Adipocyte (in vitro differentiated cells): Measurements from ENCODE around the gene CCL17.
"Not testable (repeated sequence)": the region's sequence is repeated elsewhere in the genome, so short reads cannot be mapped to it uniquely, and the experiment has no call there.

Experiments used
- DNase-seq: peaks from one replicate; pipeline ENCODE4 v3.0.0-alpha.2; 2015; ENCODE audit warnings: low read depth
- H3K27me3 ChIP-seq: replicated peaks from 2 replicates; pipeline ENCODE4 v1.7.0; 2013; ENCODE audit warnings: mild to moderate bottlenecking, low read length, moderate library complexity; ENCODE audit not compliant: control insufficient read depth, insufficient read depth
- H3K36me3 ChIP-seq: 2 replicates; pipeline ENCODE4 v1.7.0; 2013; ENCODE audit warnings: low read length, mild to moderate bottlenecking, moderate library complexity; ENCODE audit not compliant: control insufficient read depth, insufficient read depth, severe bottlenecking
- H3K4me1 ChIP-seq: 2 replicates; pipeline ENCODE4 v1.7.0; 2013; ENCODE audit warnings: mild to moderate bottlenecking, low read length, moderate library complexity; ENCODE audit not compliant: control insufficient read depth, insufficient read depth
- H3K4me3 ChIP-seq: 2 replicates; pipeline ENCODE4 v1.7.0; 2013; ENCODE audit warnings: mild to moderate bottlenecking, low read length, moderate library complexity
- H3K9ac ChIP-seq: 2 replicates; pipeline ENCODE4 v1.7.0; 2013; ENCODE audit warnings: mild to moderate bottlenecking, low read length, moderate library complexity
- H3K9me3 ChIP-seq: 2 replicates; pipeline ENCODE4 v1.7.0; 2013; ENCODE audit warnings: mild to moderate bottlenecking, low read length, moderate library complexity; ENCODE audit not compliant: control insufficient read depth

Gene CCL17

GRCh38 chr16:57389087-57389468 is 15.5 kb upstream of the CCL17 start:
- Histone ChIP-seq H3K27me3 (peaks cover 20% of the 10 kb centered on the region), H3K9me3 (no peaks in the 10 kb centered on the region), H3K9ac (no peak overlapping the region), H3K36me3 (no peaks in the 10 kb centered on the region), H3K4me1 (peaks cover 14% of the 10 kb centered on the region), H3K4me3 (no peak overlapping the region)
- no peak for DNase-seq

- no peak for DNase-seq
- H3K9ac ChIP-seq: no peak overlapping the region
- H3K27me3 ChIP-seq: peaks cover 31% of the 10 kb centered on the region
- peaks cover 6% of the 10 kb centered on the region for H3K9me3 ChIP-seq
- H3K36me3 ChIP-seq: no peaks in the 10 kb centered on the region
- H3K4me1 ChIP-seq: peaks cover 11% of the 10 kb centered on the region
- no peak overlapping the region for H3K4me3 ChIP-seq
Observed at GRCh38 chr16:57390636-57391295, 13.8 kb upstream of the CCL17 start.

GRCh38 chr16:57391300-57391699 is 13.3 kb upstream of the CCL17 start:
- DNase-seq: no peak
- Histone ChIP-seq H3K9me3 (peaks cover 6% of the 10 kb centered on the region), H3K4me1 (peaks cover 9% of the 10 kb centered on the region), H3K9ac (no peak overlapping the region), H3K27me3 (peaks cover 29% of the 10 kb centered on the region), H3K4me3 (no peak overlapping the region), H3K36me3 (no peaks in the 10 kb centered on the region)

- Histone ChIP-seq H3K36me3 (no peaks in the 10 kb centered on the region), H3K4me1 (peaks cover 8% of the 10 kb centered on the region), H3K27me3 (peaks cover 29% of the 10 kb centered on the region), H3K9me3 (peaks cover 6% of the 10 kb centered on the region), H3K9ac (no peak overlapping the region), H3K4me3 (no peak overlapping the region)
- no peak for DNase-seq
Observed at GRCh38 chr16:57391708-57392107, 12.9 kb upstream of the CCL17 start.

- Histone ChIP-seq H3K4me1 (peaks cover 11% of the 10 kb centered on the region), H3K9me3 (peaks cover 6% of the 10 kb centered on the region), H3K27me3 (peaks cover 29% of the 10 kb centered on the region), H3K9ac (no peak overlapping the region), H3K36me3 (no peaks in the 10 kb centered on the region), H3K4me3 (no peak overlapping the region)
- no peak for DNase-seq
Observed at GRCh38 chr16:57392694-57393093, 11.9 kb upstream of the CCL17 start.

- no peak overlapping the region for H3K9ac ChIP-seq
- H3K4me1 ChIP-seq: peaks cover 12% of the 10 kb centered on the region
- peaks cover 6% of the 10 kb centered on the region for H3K9me3 ChIP-seq
- no peaks in the 10 kb centered on the region for H3K36me3 ChIP-seq
- no peak for DNase-seq
- H3K27me3 ChIP-seq: peaks cover 22% of the 10 kb centered on the region
- no peak overlapping the region for H3K4me3 ChIP-seq
Observed at GRCh38 chr16:57394444-57394843, 10.1 kb upstream of the CCL17 start.

GRCh38 chr16:57395026-57395425 is 9.5 kb upstream of the CCL17 start:
- Histone ChIP-seq H3K9ac (no peak overlapping the region), H3K27me3 (peaks cover 17% of the 10 kb centered on the region), H3K9me3 (peaks cover 6% of the 10 kb centered on the region), H3K36me3 (no peaks in the 10 kb centered on the region), H3K4me1 (peaks cover 12% of the 10 kb centered on the region), H3K4me3 (no peak overlapping the region)
- no peak for DNase-seq

GRCh38 chr16:57396786-57397185 is 7.8 kb upstream of the CCL17 start:
- peaks cover 8% of the 10 kb centered on the region for H3K4me1 ChIP-seq
- peaks cover 17% of the 10 kb centered on the region for H3K27me3 ChIP-seq

GRCh38 chr16:57397493-57397892 is 7.1 kb upstream of the CCL17 start:
- H3K4me1 ChIP-seq, DNase-seq: not testable (repeated sequence)
- peaks cover 17% of the 10 kb centered on the region for H3K27me3 ChIP-seq

More at GRCh38 chr16:57396786-57397185, 7.8 kb upstream of the CCL17 start:
- Histone ChIP-seq H3K9me3 (peaks cover 6% of the 10 kb centered on the region), H3K4me3 (no peak overlapping the region), H3K9ac (no peak overlapping the region), H3K36me3 (no peaks in the 10 kb centered on the region)
- no peak for DNase-seq

GRCh38 chr16:57401943-57402640 is 2.5 kb upstream of the CCL17 start:
- DNase-seq: no peak
- Histone ChIP-seq H3K4me1 (peaks cover 6% of the 10 kb centered on the region), H3K4me3 (no peak overlapping the region), H3K27me3 (peaks cover 23% of the 10 kb centered on the region), H3K9ac (no peak overlapping the region), H3K9me3 (no peaks in the 10 kb centered on the region), H3K36me3 (no peaks in the 10 kb centered on the region)

More at GRCh38 chr16:57397493-57397892, 7.1 kb upstream of the CCL17 start:
- not testable (repeated sequence) for H3K9ac ChIP-seq, H3K4me3 ChIP-seq, H3K9me3 ChIP-seq, H3K36me3 ChIP-seq

- no peak overlapping the region for H3K9ac ChIP-seq
- H3K9me3 ChIP-seq: no peaks in the 10 kb centered on the region
- no peak overlapping the region for H3K4me3 ChIP-seq
- DNase-seq: no peak
- H3K36me3 ChIP-seq: no peaks in the 10 kb centered on the region
- H3K4me1 ChIP-seq: no peaks in the 10 kb centered on the region
- peaks cover 41% of the 10 kb centered on the region for H3K27me3 ChIP-seq
Observed at GRCh38 chr16:57405097-57405496, 530 bp downstream of the CCL17 start.
